ENCODE measurements around the gene EXOC1L.

Gene EXOC1L

GRCh38 chr4:55795341-55795740 is 24.2 kb upstream of the EXOC1L start:
- TF ChIP-seq, protein P1, sequence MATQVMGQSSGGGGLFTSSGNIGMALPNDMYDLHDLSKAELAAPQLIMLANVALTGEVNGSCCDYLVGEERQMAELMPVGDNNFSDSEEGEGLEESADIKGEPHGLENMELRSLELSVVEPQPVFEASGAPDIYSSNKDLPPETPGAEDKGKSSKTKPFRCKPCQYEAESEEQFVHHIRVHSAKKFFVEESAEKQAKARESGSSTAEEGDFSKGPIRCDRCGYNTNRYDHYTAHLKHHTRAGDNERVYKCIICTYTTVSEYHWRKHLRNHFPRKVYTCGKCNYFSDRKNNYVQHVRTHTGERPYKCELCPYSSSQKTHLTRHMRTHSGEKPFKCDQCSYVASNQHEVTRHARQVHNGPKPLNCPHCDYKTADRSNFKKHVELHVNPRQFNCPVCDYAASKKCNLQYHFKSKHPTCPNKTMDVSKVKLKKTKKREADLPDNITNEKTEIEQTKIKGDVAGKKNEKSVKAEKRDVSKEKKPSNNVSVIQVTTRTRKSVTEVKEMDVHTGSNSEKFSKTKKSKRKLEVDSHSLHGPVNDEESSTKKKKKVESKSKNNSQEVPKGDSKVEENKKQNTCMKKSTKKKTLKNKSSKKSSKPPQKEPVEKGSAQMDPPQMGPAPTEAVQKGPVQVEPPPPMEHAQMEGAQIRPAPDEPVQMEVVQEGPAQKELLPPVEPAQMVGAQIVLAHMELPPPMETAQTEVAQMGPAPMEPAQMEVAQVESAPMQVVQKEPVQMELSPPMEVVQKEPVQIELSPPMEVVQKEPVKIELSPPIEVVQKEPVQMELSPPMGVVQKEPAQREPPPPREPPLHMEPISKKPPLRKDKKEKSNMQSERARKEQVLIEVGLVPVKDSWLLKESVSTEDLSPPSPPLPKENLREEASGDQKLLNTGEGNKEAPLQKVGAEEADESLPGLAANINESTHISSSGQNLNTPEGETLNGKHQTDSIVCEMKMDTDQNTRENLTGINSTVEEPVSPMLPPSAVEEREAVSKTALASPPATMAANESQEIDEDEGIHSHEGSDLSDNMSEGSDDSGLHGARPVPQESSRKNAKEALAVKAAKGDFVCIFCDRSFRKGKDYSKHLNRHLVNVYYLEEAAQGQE (IDR thresholded peaks at IDR 0.05; ENCODE audit: insufficient read depth in 1 of 2, low read depth in 2 of 2, low read length in 2 of 2): no peak
- TF ChIP-seq POLR2AphosphoS5 (IDR thresholded peaks at IDR 0.05; ENCODE audit: low read depth, low read length): no peak
- no peak for TF ChIP-seq FOXP2 (optimal IDR thresholded peaks at IDR 0.05; ENCODE audit: borderline replicate concordance, extremely low read depth, extremely low read length, insufficient read depth)
- no peak for TF ChIP-seq TAF1 (IDR thresholded peaks at IDR 0.05; ENCODE audit: borderline replicate concordance, insufficient read depth, low read length)
- TF ChIP-seq SIN3A (IDR thresholded peaks at IDR 0.05; ENCODE audit: borderline replicate concordance, insufficient read depth, low read length): no peak

GRCh38 chr4:55801498-55801897 is 18.1 kb upstream of the EXOC1L start:
- TF ChIP-seq POLR2AphosphoS5 (IDR thresholded peaks at IDR 0.05; ENCODE audit: low read depth, low read length) (no peak), TAF1 (IDR thresholded peaks at IDR 0.05; ENCODE audit: borderline replicate concordance, insufficient read depth, low read length) (no peak), FOXP2 (optimal IDR thresholded peaks at IDR 0.05; ENCODE audit: borderline replicate concordance, extremely low read depth, extremely low read length, insufficient read depth) (no peak), SIN3A (IDR thresholded peaks at IDR 0.05; ENCODE audit: borderline replicate concordance, insufficient read depth, low read length) (no peak)
- TF ChIP-seq, protein P1 (IDR thresholded peaks at IDR 0.05; ENCODE audit: insufficient read depth in 1 of 2, low read depth in 2 of 2, low read length in 2 of 2): no peak

DNA sequence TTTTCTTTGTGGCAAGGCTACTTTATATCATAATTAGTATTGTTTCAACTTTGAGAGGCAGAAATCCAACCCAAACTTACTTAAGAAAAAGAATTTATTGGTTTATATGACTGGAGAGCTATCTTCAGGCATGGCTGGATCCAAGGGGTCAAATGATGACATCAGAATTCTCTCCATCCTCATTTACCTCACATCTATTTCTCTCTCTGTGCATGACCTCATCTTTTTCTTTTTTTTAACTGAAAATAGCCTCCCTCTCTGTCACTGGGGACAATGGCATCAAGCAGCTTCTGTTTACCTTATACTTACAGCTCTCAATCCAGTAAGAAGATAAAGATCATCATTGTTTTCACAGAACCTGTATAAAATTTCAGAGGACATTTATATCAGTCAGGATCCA is 12.0 kb upstream of the EXOC1L start:
- TF ChIP-seq POLR2AphosphoS5 (IDR thresholded peaks at IDR 0.05; ENCODE audit: low read depth, low read length) (no peak), TAF1 (IDR thresholded peaks at IDR 0.05; ENCODE audit: borderline replicate concordance, insufficient read depth, low read length) (no peak), SIN3A (IDR thresholded peaks at IDR 0.05; ENCODE audit: borderline replicate concordance, insufficient read depth, low read length) (no peak), FOXP2 (optimal IDR thresholded peaks at IDR 0.05; ENCODE audit: borderline replicate concordance, extremely low read depth, extremely low read length, insufficient read depth) (no peak)
- TF ChIP-seq, protein P1 (IDR thresholded peaks at IDR 0.05; ENCODE audit: insufficient read depth in 1 of 2, low read depth in 2 of 2, low read length in 2 of 2): no peak

DNA sequence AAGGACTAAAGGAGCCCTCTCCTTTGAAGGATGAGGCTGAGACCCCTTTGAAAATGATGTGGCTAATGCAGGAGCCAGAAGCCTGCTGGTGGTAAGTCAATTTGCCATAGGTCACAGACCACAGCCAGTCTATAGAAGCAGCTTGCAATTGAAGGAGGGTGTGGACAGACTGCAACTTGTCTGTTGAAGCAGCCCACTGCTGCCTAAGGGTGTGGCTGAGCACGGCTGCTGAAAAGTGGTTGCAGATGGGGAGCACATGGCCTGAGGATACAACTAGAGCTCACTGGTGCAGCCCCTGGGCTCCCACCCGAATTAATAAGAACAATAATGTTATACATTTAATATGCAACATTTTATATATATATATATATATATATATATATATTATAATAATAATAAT is 11.4 kb upstream of the EXOC1L start:
- TF ChIP-seq POLR2AphosphoS5 (IDR thresholded peaks at IDR 0.05; ENCODE audit: low read depth, low read length): no peak
- TF ChIP-seq, protein P1 (IDR thresholded peaks at IDR 0.05; ENCODE audit: insufficient read depth in 1 of 2, low read depth in 2 of 2, low read length in 2 of 2): no peak
- no peak for TF ChIP-seq FOXP2 (optimal IDR thresholded peaks at IDR 0.05; ENCODE audit: borderline replicate concordance, extremely low read depth, extremely low read length, insufficient read depth)
- no peak for TF ChIP-seq TAF1 (IDR thresholded peaks at IDR 0.05; ENCODE audit: borderline replicate concordance, insufficient read depth, low read length)
- TF ChIP-seq SIN3A (IDR thresholded peaks at IDR 0.05; ENCODE audit: borderline replicate concordance, insufficient read depth, low read length): no peak

GRCh38 chr4:55808632-55809031 is 11.0 kb upstream of the EXOC1L start:
- TF ChIP-seq TAF1 (IDR thresholded peaks at IDR 0.05; ENCODE audit: borderline replicate concordance, insufficient read depth, low read length) (no peak), POLR2AphosphoS5 (IDR thresholded peaks at IDR 0.05; ENCODE audit: low read depth, low read length) (no peak), SIN3A (IDR thresholded peaks at IDR 0.05; ENCODE audit: borderline replicate concordance, insufficient read depth, low read length) (no peak), FOXP2 (optimal IDR thresholded peaks at IDR 0.05; ENCODE audit: borderline replicate concordance, extremely low read depth, extremely low read length, insufficient read depth) (no peak)
- TF ChIP-seq, protein P1 (IDR thresholded peaks at IDR 0.05; ENCODE audit: insufficient read depth in 1 of 2, low read depth in 2 of 2, low read length in 2 of 2): no peak

All from PFSK-1 (cell line).